Esophagus squamous epithelium (tissue), 4 donors: Measurements from ENCODE around the gene NDRG2.

ENCODE experiments used
- CTCF ChIP-seq, 6 experiments: fragments of 450-650 bp in 4 of 6; fragments of 200-600 bp in 2 of 6; sonication (generic) in 2 of 6; IDR thresholded peaks; one replicate each; pipeline ENCODE4 v1.5.1; 2016 to 2019; ENCODE audit warnings: antibody characterized with exemption in 6 of 6, mild to moderate bottlenecking in 4 of 6, moderate library complexity in 4 of 6
- POLR2A ChIP-seq, 4 donors: fragments of 450-650 bp; IDR thresholded peaks; one replicate each; pipeline ENCODE4 v1.6.1; 2017; ENCODE audit warnings: antibody characterized with exemption in 4 of 4, mild to moderate bottlenecking in 4 of 4, moderate library complexity in 3 of 4

GRCh38 chr14:20986811-20987210, 38.0 kb downstream of the NDRG2 start:
- TF ChIP-seq CTCF (IDR thresholded peaks at IDR 0.05): no peak
- TF ChIP-seq POLR2A (IDR thresholded peaks at IDR 0.05): no peak
